Measurements from ENCODE around the gene SH2D1A.

Gene SH2D1A

DNA sequence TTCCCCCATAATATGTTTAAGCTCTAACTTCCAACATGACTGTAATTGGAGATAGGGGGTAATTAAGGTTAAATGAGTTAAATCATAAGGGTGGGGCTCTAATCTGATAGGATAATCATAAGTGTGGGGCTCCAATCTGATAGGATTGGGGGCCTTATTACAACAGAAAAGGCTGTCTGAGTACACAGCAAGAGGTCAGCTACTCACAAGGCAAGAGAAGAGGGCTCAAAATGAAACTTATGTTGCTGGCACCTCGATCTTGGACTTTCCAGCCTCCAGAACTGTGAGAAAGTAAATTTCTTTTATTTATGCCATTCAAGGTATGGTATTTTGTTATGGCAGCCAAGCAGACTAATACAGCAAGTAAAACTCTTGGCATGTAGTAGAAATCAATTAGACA is 16.4 kb downstream of the SH2D1A start:
- TF ChIP-seq, protein P1, sequence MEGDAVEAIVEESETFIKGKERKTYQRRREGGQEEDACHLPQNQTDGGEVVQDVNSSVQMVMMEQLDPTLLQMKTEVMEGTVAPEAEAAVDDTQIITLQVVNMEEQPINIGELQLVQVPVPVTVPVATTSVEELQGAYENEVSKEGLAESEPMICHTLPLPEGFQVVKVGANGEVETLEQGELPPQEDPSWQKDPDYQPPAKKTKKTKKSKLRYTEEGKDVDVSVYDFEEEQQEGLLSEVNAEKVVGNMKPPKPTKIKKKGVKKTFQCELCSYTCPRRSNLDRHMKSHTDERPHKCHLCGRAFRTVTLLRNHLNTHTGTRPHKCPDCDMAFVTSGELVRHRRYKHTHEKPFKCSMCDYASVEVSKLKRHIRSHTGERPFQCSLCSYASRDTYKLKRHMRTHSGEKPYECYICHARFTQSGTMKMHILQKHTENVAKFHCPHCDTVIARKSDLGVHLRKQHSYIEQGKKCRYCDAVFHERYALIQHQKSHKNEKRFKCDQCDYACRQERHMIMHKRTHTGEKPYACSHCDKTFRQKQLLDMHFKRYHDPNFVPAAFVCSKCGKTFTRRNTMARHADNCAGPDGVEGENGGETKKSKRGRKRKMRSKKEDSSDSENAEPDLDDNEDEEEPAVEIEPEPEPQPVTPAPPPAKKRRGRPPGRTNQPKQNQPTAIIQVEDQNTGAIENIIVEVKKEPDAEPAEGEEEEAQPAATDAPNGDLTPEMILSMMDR (IDR thresholded peaks at IDR 0.05; ENCODE audit: low read depth, low read length): no peak
- H3K36me3 ChIP-seq: no peaks in the 10 kb centered on the region

DNA sequence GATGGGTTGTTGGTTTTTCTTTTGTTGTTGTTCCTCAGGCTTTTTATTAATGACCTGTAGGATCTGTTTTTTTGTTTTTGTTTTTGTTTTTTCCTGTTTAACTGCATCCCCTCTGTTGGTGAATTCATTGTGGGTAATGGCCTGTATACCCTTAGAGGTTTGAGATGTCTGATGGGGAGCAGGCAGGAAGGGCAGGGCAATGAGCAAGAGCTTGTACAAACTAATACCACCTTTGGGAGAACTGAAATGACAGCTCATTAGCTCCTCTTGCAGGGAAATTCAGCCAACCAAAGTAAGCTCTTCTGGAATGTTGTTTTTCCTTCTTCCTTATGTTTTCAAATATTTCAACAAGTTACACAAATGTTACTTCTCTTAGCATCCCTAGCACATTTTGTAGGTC is 23.4 kb downstream of the SH2D1A start:
- no peaks in the 10 kb centered on the region for H3K36me3 ChIP-seq
- no peak for DNase-seq
- no peaks in the 10 kb centered on the region for H3K9me3 ChIP-seq (ENCODE audit: severe bottlenecking)
- no peak overlapping the region for H3K4me3 ChIP-seq (ENCODE audit: low read depth, low read length)
- TF ChIP-seq, protein P1 (IDR thresholded peaks at IDR 0.05; ENCODE audit: low read depth, low read length): no peak
- peaks cover 61% of the 10 kb centered on the region for H3K27me3 ChIP-seq (ENCODE audit: insufficient read depth, low read depth, severe bottlenecking)
- no peak overlapping the region for H3K27ac ChIP-seq

More for the DNA sequence above, 16.4 kb downstream of the SH2D1A start:
- no peak for DNase-seq
- Histone ChIP-seq H3K27me3 (ENCODE audit: insufficient read depth, low read depth, severe bottlenecking) (peaks cover 27% of the 10 kb centered on the region), H3K4me3 (ENCODE audit: low read depth, low read length) (no peak overlapping the region), H3K9me3 (ENCODE audit: severe bottlenecking) (no peaks in the 10 kb centered on the region), H3K27ac (no peak overlapping the region)

DNA sequence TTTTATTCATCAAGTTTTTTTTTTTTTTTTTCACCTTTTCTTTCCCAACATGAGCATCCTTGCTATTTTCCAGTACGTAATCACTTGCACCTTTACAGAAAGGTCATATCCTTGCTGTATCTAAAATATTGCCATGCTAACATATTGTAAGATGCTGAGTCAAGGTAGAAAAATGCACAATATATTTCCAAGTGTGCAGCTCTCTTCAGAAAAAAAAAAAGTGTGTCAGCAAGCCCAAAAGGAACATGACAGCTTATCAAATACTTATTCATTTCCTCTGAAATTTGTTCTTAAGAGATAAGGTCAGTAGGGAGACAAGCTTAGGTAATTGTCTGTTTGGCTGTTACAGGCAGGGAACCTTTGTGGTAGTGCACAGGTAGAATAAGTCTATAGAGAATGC is 27.0 kb downstream of the SH2D1A start:
- no peak overlapping the region for H3K4me3 ChIP-seq (ENCODE audit: low read depth, low read length)
- TF ChIP-seq, protein P1 (IDR thresholded peaks at IDR 0.05; ENCODE audit: low read depth, low read length): no peak
- H3K9me3 ChIP-seq (ENCODE audit: severe bottlenecking): no peaks in the 10 kb centered on the region
- DNase-seq: no peak
- no peaks in the 10 kb centered on the region for H3K36me3 ChIP-seq
- no peak overlapping the region for H3K27ac ChIP-seq
- H3K27me3 ChIP-seq (ENCODE audit: insufficient read depth, low read depth, severe bottlenecking): peaks cover 62% of the 10 kb centered on the region

DNA sequence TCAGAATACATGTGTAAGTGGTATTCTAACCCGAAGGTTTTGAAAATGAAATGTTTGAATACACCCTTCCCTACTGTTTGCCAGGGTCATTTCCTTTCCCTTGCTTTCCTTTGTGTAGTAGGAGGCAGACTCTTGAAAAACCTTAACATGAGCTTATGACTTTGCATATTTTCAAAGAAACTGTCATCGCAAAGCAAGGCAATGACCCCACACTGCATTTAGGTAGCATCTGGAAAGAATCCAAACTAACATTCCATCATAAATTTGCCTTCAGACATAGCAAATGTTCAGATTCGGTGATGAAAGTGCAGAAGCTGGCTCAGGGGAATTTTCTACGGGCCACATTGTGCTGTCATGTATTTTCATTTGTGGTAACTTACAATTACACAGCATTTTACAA is 32.3 kb downstream of the SH2D1A start:
- TF ChIP-seq, protein P1 (IDR thresholded peaks at IDR 0.05; ENCODE audit: low read depth, low read length): no peak
- Histone ChIP-seq H3K27ac (no peak overlapping the region), H3K9me3 (ENCODE audit: severe bottlenecking) (no peaks in the 10 kb centered on the region), H3K36me3 (no peaks in the 10 kb centered on the region), H3K4me3 (ENCODE audit: low read depth, low read length) (no peak overlapping the region), H3K27me3 (ENCODE audit: insufficient read depth, low read depth, severe bottlenecking) (peaks cover 70% of the 10 kb centered on the region)
- DNase-seq: no peak

DNA sequence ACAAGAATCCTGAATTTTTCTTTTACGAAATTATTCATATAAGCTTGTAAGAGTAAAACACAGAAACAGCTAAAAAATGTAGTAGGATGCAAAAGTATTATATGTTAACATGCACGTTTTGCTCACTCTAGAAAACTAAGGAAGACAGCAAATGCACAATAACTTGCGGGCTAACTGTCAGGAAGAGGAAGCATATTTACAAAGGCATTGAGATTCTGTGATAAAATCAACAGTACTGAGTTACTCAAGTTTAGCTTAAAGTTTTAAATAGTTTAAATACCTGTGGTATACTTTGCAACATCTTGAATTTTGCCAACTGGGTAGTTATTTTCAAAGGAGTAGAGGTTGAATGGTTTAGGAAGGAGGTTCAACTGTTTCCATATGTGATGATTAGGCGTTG is 37.0 kb downstream of the SH2D1A start:
- peaks cover 59% of the 10 kb centered on the region for H3K27me3 ChIP-seq (ENCODE audit: insufficient read depth, low read depth, severe bottlenecking)
- no peak overlapping the region for H3K27ac ChIP-seq
- DNase-seq: no peak
- TF ChIP-seq, protein P1 (IDR thresholded peaks at IDR 0.05; ENCODE audit: low read depth, low read length): no peak
- no peak overlapping the region for H3K4me3 ChIP-seq (ENCODE audit: low read depth, low read length)
- no peaks in the 10 kb centered on the region for H3K9me3 ChIP-seq (ENCODE audit: severe bottlenecking)
- no peaks in the 10 kb centered on the region for H3K36me3 ChIP-seq

DNA sequence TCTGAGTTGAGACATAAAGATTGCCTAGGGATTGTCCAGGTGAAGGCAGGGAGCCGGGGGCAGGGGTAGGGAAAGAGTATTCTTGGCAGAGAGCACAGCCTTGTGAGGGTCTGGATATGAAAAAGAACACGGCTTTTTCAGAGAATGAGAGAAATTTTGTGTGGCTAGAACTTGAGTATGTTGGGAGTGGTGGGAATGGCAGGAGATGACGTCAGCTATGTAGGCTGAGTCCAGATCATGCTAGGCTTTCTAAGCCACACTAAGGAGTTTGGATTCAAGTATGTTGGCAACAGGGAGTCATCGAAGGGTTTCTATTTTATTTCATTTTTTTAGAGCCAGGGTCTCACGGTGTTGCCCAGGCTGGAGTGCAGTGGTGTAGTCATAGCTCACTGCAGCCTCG is 40.0 kb downstream of the SH2D1A start:
- Histone ChIP-seq H3K4me3 (ENCODE audit: low read depth, low read length) (no peak overlapping the region), H3K27me3 (ENCODE audit: insufficient read depth, low read depth, severe bottlenecking) (peaks cover 47% of the 10 kb centered on the region), H3K9me3 (ENCODE audit: severe bottlenecking) (no peaks in the 10 kb centered on the region), H3K27ac (no peak overlapping the region), H3K36me3 (no peaks in the 10 kb centered on the region)
- no peak for DNase-seq
- TF ChIP-seq, protein P1 (IDR thresholded peaks at IDR 0.05; ENCODE audit: low read depth, low read length): no peak
